ENCODE results near the gene TFF2.

The TFF2 gene

GRCh38 chr21:42350927-42351426 lies at the start of gene TFF2:
Gene TFF2, minus strand, starts transcription at chr21:42350994. Its CDS starts 37 bp downstream, at chr21:42350957.
- TF ChIP-seq CTCF (IDR thresholded peaks at IDR 0.05; ENCODE audit: low read depth, low read length), result no peak
- no peak for DNase-seq (ENCODE audit: extremely low read depth, low read depth)

GRCh38 chr21:42400525-42400924 lies 49.7 kb upstream of the TFF2 start:
- no peak for DNase-seq (ENCODE audit: extremely low read depth, low read depth)
- no peak for TF ChIP-seq CTCF (IDR thresholded peaks at IDR 0.05; ENCODE audit: low read depth, low read length)

GRCh38 chr21:42398436-42399028 lies 47.7 kb upstream of the TFF2 start:
- no peak for DNase-seq (ENCODE audit: extremely low read depth, low read depth)
- TF ChIP-seq CTCF (IDR thresholded peaks at IDR 0.05; ENCODE audit: low read depth, low read length), result no peak

GRCh38 chr21:42397746-42398394 lies 47.1 kb upstream of the TFF2 start:
- no peak for DNase-seq (ENCODE audit: extremely low read depth, low read depth)

GRCh38 chr21:42396799-42397745 lies 46.3 kb upstream of the TFF2 start:
- no peak for DNase-seq (ENCODE audit: extremely low read depth, low read depth)
- no peak for TF ChIP-seq CTCF (IDR thresholded peaks at IDR 0.05; ENCODE audit: low read depth, low read length)

More at GRCh38 chr21:42397746-42398394, 47.1 kb upstream of the TFF2 start:
- no peak for TF ChIP-seq CTCF (IDR thresholded peaks at IDR 0.05; ENCODE audit: low read depth, low read length)

- no peak for TF ChIP-seq CTCF (IDR thresholded peaks at IDR 0.05; ENCODE audit: low read depth, low read length)
- no peak for DNase-seq (ENCODE audit: extremely low read depth, low read depth)
Measured at GRCh38 chr21:42395905-42396651, 45.3 kb upstream of the TFF2 start, which contains the start of gene TMPRSS3. Gene TMPRSS3, minus strand, starts transcription at chr21:42396052. Its CDS starts 635 bp downstream, at chr21:42395417.
